Astrocyte of the cerebellum (primary cell): ENCODE data around the gene PAXIP1.

Experiments
- DNase-seq: peaks from one replicate; pipeline ENCODE4 v3.0.0-alpha.2; 2011; ENCODE audit warnings: low read depth
- H3K4me3 ChIP-seq: 2 replicates; pipeline ENCODE4 v1.5.1; 2011; ENCODE audit warnings: mild to moderate bottlenecking, low read depth, low read length, moderate library complexity
- in situ Hi-C: cut with HindIII; loops from 2 replicates; pipeline ENCODE4 v1.10.0; 2017; ENCODE audit warnings: low sequenced_read_pairs
- TF ChIP-seq, protein P1 (sequence below): IDR thresholded peaks from 2 replicates; pipeline ENCODE4 v1.5.1; 2012; ENCODE audit warnings: low read length, low read depth, moderate library complexity, mild to moderate bottlenecking; ENCODE audit errors: missing control alignments

The PAXIP1 gene

DNA sequence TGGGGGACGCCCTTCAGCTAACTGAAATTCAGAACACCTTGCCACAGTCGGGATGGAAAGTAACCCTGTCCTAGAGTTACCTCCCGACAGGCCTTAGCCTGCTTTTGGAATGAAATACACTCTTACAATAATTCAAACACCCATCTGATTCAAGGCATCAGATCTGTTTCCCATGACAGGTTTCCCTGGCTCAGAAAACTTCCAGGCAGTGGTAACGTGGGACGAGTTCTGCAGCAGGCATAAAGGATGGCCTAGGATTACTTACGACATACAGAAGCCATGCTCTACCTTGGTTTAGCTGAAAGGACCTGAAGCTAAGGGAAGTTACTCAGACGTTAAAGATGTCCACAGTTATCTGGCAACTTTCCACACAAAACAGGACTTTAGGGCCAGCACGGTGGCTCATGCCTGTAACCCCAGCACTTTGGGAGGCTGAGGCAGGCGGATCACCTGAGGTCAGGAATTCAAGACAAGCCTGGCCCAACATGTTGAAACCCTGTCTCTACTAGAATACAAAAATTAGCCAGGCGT is 5.0 kb downstream of the PAXIP1 start:
- in situ Hi-C loops, result no loop called here
- H3K4me3 ChIP-seq, result no peak overlapping the region
- TF ChIP-seq, protein P1, sequence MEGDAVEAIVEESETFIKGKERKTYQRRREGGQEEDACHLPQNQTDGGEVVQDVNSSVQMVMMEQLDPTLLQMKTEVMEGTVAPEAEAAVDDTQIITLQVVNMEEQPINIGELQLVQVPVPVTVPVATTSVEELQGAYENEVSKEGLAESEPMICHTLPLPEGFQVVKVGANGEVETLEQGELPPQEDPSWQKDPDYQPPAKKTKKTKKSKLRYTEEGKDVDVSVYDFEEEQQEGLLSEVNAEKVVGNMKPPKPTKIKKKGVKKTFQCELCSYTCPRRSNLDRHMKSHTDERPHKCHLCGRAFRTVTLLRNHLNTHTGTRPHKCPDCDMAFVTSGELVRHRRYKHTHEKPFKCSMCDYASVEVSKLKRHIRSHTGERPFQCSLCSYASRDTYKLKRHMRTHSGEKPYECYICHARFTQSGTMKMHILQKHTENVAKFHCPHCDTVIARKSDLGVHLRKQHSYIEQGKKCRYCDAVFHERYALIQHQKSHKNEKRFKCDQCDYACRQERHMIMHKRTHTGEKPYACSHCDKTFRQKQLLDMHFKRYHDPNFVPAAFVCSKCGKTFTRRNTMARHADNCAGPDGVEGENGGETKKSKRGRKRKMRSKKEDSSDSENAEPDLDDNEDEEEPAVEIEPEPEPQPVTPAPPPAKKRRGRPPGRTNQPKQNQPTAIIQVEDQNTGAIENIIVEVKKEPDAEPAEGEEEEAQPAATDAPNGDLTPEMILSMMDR, result no peak
- DNase-seq, result no peak

DNA sequence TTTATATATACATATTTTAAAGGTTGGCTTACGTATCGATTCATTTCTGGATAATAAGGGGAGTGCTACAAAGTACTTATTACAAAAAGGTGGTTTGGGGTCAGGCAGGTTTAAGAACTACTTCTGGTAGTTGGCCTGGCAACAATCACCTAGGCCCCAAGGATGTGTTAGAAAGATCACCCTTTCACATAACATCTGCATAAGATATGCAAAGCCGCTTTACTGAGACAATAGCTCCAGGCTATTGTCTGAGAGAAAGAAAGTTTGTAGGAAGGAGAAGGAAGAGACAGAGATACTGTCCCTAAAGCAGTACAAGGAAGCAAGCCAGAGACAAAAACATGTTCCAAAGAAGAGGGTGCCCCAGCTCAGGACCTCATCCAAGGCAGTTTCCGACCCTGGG is 6.2 kb downstream of the PAXIP1 start:
- TF ChIP-seq, protein P1, result no peak
- no peak overlapping the region for H3K4me3 ChIP-seq
- in situ Hi-C loops, result no loop called here
- no peak for DNase-seq

DNA sequence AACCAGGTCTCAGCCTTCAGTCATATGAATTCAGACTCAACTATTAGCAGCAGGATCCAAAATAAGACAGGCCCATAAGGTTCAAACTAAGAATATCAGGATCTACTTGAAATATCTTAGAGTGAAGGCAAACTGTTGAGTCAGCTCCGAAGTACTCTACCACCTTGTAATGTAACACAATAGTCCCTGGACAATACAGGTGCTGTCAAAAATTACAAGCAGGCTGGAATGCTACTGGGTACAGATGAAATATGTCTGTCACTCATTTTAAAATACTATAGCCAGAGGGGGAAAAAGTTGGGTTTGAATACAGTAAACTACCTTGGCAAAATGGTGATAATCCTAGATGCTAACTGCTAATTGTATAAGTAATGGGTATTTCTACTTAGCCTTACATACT is 6.8 kb downstream of the PAXIP1 start:
- TF ChIP-seq, protein P1, result no peak
- in situ Hi-C loops, result no loop called here
- H3K4me3 ChIP-seq, result no peak overlapping the region

DNA sequence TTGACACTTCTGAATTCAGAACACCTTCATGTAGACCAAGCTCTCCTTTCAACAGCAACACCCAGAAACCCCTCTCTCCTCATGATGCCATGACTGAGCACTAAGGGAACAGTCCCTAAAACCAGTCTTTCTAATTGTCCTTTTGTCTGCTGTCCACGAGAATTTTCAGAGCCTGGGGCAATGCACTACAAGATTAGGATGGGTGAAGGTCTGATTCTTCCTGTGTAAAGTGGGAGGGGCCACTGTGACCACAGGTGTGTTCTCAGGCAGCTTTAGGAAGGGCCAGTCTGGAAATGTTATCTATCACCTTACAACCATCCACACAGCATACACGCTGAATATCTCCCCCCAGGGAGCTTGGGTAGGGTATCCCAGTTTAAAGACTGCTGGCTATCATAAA is 7.9 kb downstream of the PAXIP1 start:
- in situ Hi-C loops, result no loop called here
- H3K4me3 ChIP-seq, result no peak overlapping the region
- DNase-seq, result no peak
- TF ChIP-seq, protein P1, result no peak

More for the DNA sequence above, 6.8 kb downstream of the PAXIP1 start:
- no peak for DNase-seq

DNA sequence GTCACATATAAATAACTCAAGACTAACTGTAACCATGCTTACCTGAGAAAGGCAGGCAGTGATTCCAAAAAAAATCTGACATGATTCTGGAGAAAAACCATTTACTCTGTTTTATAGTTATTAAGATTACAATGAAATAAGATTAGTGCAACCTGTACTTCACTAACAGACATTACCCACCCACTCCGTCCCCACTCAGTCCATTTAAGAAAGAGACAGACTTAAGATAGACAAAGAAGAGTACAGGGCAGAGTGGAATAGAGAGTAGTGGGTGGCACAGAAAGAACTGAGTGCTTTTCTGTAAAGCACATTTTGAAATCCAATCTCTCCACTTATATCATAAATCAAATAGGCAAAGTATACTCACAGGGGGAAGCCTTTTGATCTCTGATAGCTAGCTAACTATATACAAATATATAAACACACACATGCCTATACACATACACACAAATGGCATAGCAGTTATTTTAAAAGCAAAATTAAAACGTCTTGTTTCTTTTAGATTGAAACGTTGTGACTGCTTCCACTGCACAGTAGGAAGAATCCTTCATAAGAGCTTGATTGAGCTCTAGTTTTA is 11.9 kb downstream of the PAXIP1 start:
- in situ Hi-C loops, result no loop called here
- DNase-seq, result no peak
- H3K4me3 ChIP-seq, result no peak overlapping the region
- TF ChIP-seq, protein P1, result no peak

DNA sequence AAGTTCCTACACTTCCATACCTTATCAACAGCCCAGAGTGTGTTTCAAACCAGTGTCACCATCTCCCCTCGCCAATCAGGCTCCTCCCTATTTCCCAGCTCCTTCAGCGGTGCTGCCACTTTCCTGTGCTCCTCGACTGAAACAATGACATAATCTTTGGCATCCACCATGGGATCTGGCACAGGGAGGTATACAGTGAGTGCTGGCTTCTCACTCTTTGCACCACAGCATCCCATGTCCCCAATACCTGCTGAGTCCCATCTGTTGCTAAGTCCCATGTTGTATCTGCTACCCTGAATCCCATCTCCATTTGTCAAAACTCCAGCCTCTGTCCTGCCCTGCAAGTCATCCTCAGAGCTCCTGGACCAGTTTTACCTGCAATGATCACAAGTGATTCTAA is 15.4 kb downstream of the PAXIP1 start:
- in situ Hi-C loops, result no loop called here
- no peak overlapping the region for H3K4me3 ChIP-seq
- DNase-seq, result no peak
- TF ChIP-seq, protein P1, result no peak
